PC-3 (cell line): ENCODE results near the gene IGSF21. TPM values are rescaled to one million over a fixed set of nuclear protein-coding genes. Genes with fewer than 3 reads are reported as not detected.

Experiments
- ATAC-seq: fragments of 200-7000 bp; cut with Tn5 transposase; 2 replicates; pipeline ENCODE4 v1.9.1; 2020; ENCODE audit warnings: mild to moderate bottlenecking, moderate library complexity
- BruUV-seq: library from RNA; stranded (reverse); fragments of 400-500 nt; replicated peaks from 2 replicates; lab custom pipeline; 2021; lab: Mats Ljungman, UMichigan
- CTCF ChIA-PET: fragments of 300-600 bp; sonication (Branson Sonifier 250); formaldehyde crosslinking; loops from one replicate; lab custom pipeline; 2022; ENCODE audit warnings: antibody characterized with exemption; lab: Charles Lee
- POLR2A ChIA-PET: fragments of 300-600 bp; sonication (Branson Sonifier 250); formaldehyde crosslinking; loops from one replicate; lab custom pipeline; 2022; ENCODE audit warnings: antibody characterized with exemption; ENCODE audit not compliant: unreplicated experiment; lab: Charles Lee
- DNase-seq: peaks from one replicate; pipeline ENCODE4 v3.0.0-alpha.2; 2015
- H2AFZ ChIP-seq: fragments of 300-600 bp; sonication (generic); 2 replicates; pipeline ENCODE4 v1.6.0; 2016; ENCODE audit warnings: antibody characterized with exemption, low read length
- H3F3A ChIP-seq: fragments of 300-600 bp; sonication (generic); one replicate; pipeline ENCODE4 v1.6.0; 2017; ENCODE audit warnings: antibody characterized with exemption, low read length, control low read depth, mild to moderate bottlenecking; ENCODE audit not compliant: unreplicated experiment
- H3K27ac ChIP-seq: fragments of 300-600 bp; sonication (generic); 2 replicates; pipeline ENCODE4 v1.5.1; 2016; ENCODE audit warnings: mild to moderate bottlenecking, low read length
- H3K27me3 ChIP-seq: fragments of 300-600 bp; sonication (generic); 2 replicates; pipeline ENCODE4 v1.6.1; 2016; ENCODE audit warnings: low read length, mixed read lengths
- H3K36me3 ChIP-seq: fragments of 300-600 bp; sonication (generic); 2 replicates; pipeline ENCODE4 v1.6.1; 2016; ENCODE audit warnings: low read depth, mixed run types, low read length, mixed read lengths
- H3K4me1 ChIP-seq: fragments of 300-600 bp; sonication (generic); 2 replicates; pipeline ENCODE4 v1.5.1; 2016; ENCODE audit warnings: low read length; ENCODE audit not compliant: insufficient read depth
- H3K4me2 ChIP-seq: fragments of 300-600 bp; sonication (generic); 2 replicates; pipeline ENCODE4 v1.6.0; 2016; ENCODE audit warnings: low read length
- H3K4me3 ChIP-seq: fragments of 300-600 bp; sonication (generic); 2 replicates; pipeline ENCODE4 v1.5.1; 2016; ENCODE audit warnings: mild to moderate bottlenecking, low read length, mixed read lengths
- H3K79me2 ChIP-seq: fragments of 300-600 bp; sonication (generic); 2 replicates; pipeline ENCODE4 v1.6.1; 2017; ENCODE audit warnings: low read length, mixed read lengths
- H3K9ac ChIP-seq: fragments of 300-600 bp; sonication (generic); 2 replicates; pipeline ENCODE4 v1.6.0; 2016; ENCODE audit warnings: mild to moderate bottlenecking, low read length
- H3K9me2 ChIP-seq: fragments of 300-600 bp; sonication (generic); replicated peaks from 2 replicates; pipeline ENCODE4 v1.6.1; 2016; ENCODE audit warnings: mixed run types, low read length, mixed read lengths
- H3K9me3 ChIP-seq: fragments of 300-600 bp; sonication (generic); 2 replicates; pipeline ENCODE4 v1.6.1; 2016; ENCODE audit warnings: low read length, mixed read lengths
- H4K20me1 ChIP-seq: fragments of 300-600 bp; sonication (generic); 2 replicates; pipeline ENCODE4 v1.6.1; 2016; ENCODE audit warnings: low read length, mixed read lengths
- CTCF ChIP-seq: fragments of 300-600 bp; sonication (generic); conservative IDR thresholded peaks from 2 replicates; pipeline ENCODE4 v1.5.1; 2017; ENCODE audit warnings: antibody characterized with exemption, low read depth, mild to moderate bottlenecking, low read length
- EZH2 ChIP-seq: fragments of 300-600 bp; sonication (generic); IDR thresholded peaks from one replicate; pipeline ENCODE4 v1.6.1; 2017; ENCODE audit warnings: antibody characterized with exemption, mild to moderate bottlenecking, low read length; ENCODE audit not compliant: unreplicated experiment
- EZH2phosphoT487 ChIP-seq: fragments of 300-600 bp; sonication (generic); IDR thresholded peaks from 2 replicates; pipeline ENCODE4 v1.6.1; 2018; ENCODE audit warnings: mild to moderate bottlenecking, antibody characterized with exemption, low read length, borderline replicate concordance
- intact Hi-C: fragments of 100-400 bp; cut with micrococcal nuclease; formaldehyde crosslinking; loops from 2 replicates; pipeline ENCODE4 v1.9.0; 2023
- total RNA-seq: library from RNA; depleted of rRNA; stranded (reverse); fragments of >200 nt; gene quantifications from 2 replicates; pipeline ENCODE4 v1.2.3, GENCODE V29; 2014

Gene IGSF21
- total RNA-seq, 1 experiment from 2014 or later: not detected

DNA sequence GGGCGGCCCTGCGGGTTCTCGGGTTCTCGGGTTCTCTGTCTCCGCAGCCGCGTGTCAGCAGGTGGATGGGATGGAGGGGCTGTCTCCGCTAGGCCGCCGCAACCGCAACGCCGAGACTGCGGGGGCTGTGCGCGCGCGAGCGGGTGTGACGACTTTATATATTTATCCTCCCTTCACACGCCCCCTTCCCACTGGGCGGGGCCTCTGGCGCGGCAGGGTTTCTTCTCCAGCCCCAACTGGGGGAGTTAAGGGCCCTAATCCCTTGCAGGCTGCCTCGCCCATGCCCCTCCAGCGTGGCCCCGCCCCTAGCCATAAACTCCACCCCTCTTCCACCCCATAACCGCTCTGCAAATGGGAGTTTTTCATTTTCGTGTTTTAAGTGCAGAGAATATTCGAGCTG lies 3.4 kb downstream of the IGSF21 start:
- H3K9ac ChIP-seq: no peak overlapping the region
- ChIA-PET POLR2A (no interaction called here), CTCF (no interaction called here)
- intact Hi-C loops: no loop called here
- no peak overlapping the region for H3K4me2 ChIP-seq
- no peak for TF ChIP-seq CTCF
- no peak for TF ChIP-seq EZH2phosphoT487
- TF ChIP-seq EZH2: no peak
- no peak overlapping the region for H3K4me3 ChIP-seq
- no peak for ATAC-seq
- H3F3A ChIP-seq: no peaks in the 10 kb centered on the region
- H3K4me1 ChIP-seq: no peaks in the 10 kb centered on the region
- H3K36me3 ChIP-seq: no peaks in the 10 kb centered on the region
- no TSS peak for BruUV-seq
- H3K9me2 ChIP-seq: no peaks in the 10 kb centered on the region
- no peaks in the 10 kb centered on the region for H3K9me3 ChIP-seq
- H3K79me2 ChIP-seq: no peaks in the 10 kb centered on the region
- no peaks in the 10 kb centered on the region for H4K20me1 ChIP-seq
- H3K27me3 ChIP-seq: peaks cover 46% of the 10 kb centered on the region
- H2AFZ ChIP-seq: no peak overlapping the region
- no peak for DNase-seq
- no peak overlapping the region for H3K27ac ChIP-seq

GRCh38 chr1:18111605-18112297 lies 4.2 kb downstream of the IGSF21 start:
- no peak overlapping the region for H3K4me2 ChIP-seq
- no peak overlapping the region for H3K27ac ChIP-seq
- TF ChIP-seq CTCF (no peak), EZH2phosphoT487 (no peak), EZH2 (no peak)
- intact Hi-C loops: no loop called here
- H3K9me2 ChIP-seq: no peaks in the 10 kb centered on the region
- ATAC-seq (no peak), DNase-seq (no peak)
- H4K20me1 ChIP-seq: no peaks in the 10 kb centered on the region
- H3K9ac ChIP-seq: no peak overlapping the region
- H3K79me2 ChIP-seq: no peaks in the 10 kb centered on the region
- no peaks in the 10 kb centered on the region for H3K4me1 ChIP-seq
- no peaks in the 10 kb centered on the region for H3K36me3 ChIP-seq
- POLR2A ChIA-PET: no interaction called here
- H3F3A ChIP-seq: no peaks in the 10 kb centered on the region
- no peak overlapping the region for H3K4me3 ChIP-seq
- H3K27me3 ChIP-seq: peaks cover 40% of the 10 kb centered on the region
- CTCF ChIA-PET: no interaction called here
- H3K9me3 ChIP-seq: no peaks in the 10 kb centered on the region
- H2AFZ ChIP-seq: no peak overlapping the region
- BruUV-seq: no TSS peak

DNA sequence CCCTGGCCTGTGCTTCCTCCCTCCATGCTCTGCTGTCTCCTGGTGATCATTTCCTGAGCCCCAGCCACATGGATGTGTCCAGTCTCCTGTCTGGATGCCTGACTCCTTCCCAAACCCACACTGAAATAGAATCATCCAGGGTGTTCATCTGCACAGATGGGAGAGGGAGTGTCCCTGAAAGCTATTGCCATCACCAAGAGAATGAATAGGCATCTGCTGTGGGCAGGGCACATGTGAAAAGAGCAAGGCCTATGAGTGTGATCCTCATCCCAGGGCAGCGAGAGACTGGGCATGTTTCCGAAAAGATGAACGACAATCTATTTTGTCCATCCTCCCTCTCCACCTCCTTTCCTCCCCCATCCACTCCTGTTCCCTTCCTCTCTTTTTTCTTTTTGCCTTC lies 5.0 kb downstream of the IGSF21 start:
- no TSS peak for BruUV-seq
- no peaks in the 10 kb centered on the region for H3K36me3 ChIP-seq
- H2AFZ ChIP-seq: no peak overlapping the region
- peaks cover 33% of the 10 kb centered on the region for H3K27me3 ChIP-seq
- no peaks in the 10 kb centered on the region for H3K9me3 ChIP-seq
- no peak for DNase-seq
- H3K4me2 ChIP-seq: no peak overlapping the region
- H3K4me1 ChIP-seq: no peaks in the 10 kb centered on the region
- no peak for TF ChIP-seq EZH2phosphoT487
- no peak for TF ChIP-seq CTCF
- no peak for TF ChIP-seq EZH2
- H3F3A ChIP-seq: no peaks in the 10 kb centered on the region
- CTCF ChIA-PET: no interaction called here
- H3K9me2 ChIP-seq: no peaks in the 10 kb centered on the region
- no peak overlapping the region for H3K27ac ChIP-seq
- no peaks in the 10 kb centered on the region for H3K79me2 ChIP-seq
- no peak overlapping the region for H3K4me3 ChIP-seq
- POLR2A ChIA-PET: no interaction called here
- no peaks in the 10 kb centered on the region for H4K20me1 ChIP-seq
- no peak overlapping the region for H3K9ac ChIP-seq
- ATAC-seq: no peak
- intact Hi-C loops: no loop called here
